Ascending aorta (tissue), 2 donors: Measurements from ENCODE around the gene MCEE. TPM values are rescaled to one million over a fixed set of nuclear protein-coding genes. Genes with fewer than 3 reads are reported as not detected.
"Not testable (repeated sequence)": the region's sequence is repeated elsewhere in the genome, so short reads cannot be mapped to it uniquely, and the experiment has no call there.

Source experiments
- DNase-seq, 2 donors: peaks; one replicate each; pipeline ENCODE4 v3.0.0-alpha.2; 2019; ENCODE audit warnings: low spot score in 2 of 2
- H3K27ac ChIP-seq, 2 donors: fragments of 200-600 bp; sonication (generic); one replicate each; pipeline ENCODE4 v1.5.1; 2016 to 2017; ENCODE audit warnings: mild to moderate bottlenecking in 1 of 2
- H3K27me3 ChIP-seq: fragments of 200-600 bp; sonication (generic); one replicate; pipeline ENCODE4 v1.5.1; 2017
- H3K36me3 ChIP-seq, 2 donors: fragments of 200-600 bp; sonication (generic); one replicate each; pipeline ENCODE4 v1.5.1; 2016
- H3K4me1 ChIP-seq, 2 donors: fragments of 200-600 bp; sonication (generic); one replicate each; pipeline ENCODE4 v1.5.1; 2016 to 2017; ENCODE audit warnings: mild to moderate bottlenecking in 1 of 2
- H3K4me3 ChIP-seq, 2 donors: fragments of 200-600 bp; sonication (generic); one replicate each; pipeline ENCODE4 v1.5.1; 2016 to 2017; ENCODE audit warnings: mild to moderate bottlenecking in 1 of 2
- H3K9me3 ChIP-seq, 2 donors: fragments of 200-600 bp; sonication (generic); one replicate each; pipeline ENCODE4 v1.5.1; 2016
- CTCF ChIP-seq, 3 experiments: fragments of 200-600 bp in 2 of 3; fragments of 450-650 bp in 1 of 3; sonication (generic) in 2 of 3; IDR thresholded peaks; one replicate each; pipeline ENCODE4 v1.5.1; 2016 to 2019; ENCODE audit warnings: antibody characterized with exemption in 3 of 3, mild to moderate bottlenecking in 1 of 3, moderate library complexity in 1 of 3
- intact Hi-C: fragments of 100-400 bp; cut with DNase I; formaldehyde crosslinking; loops from one replicate; pipeline ENCODE4 v1.15.1; 2023
- total RNA-seq: library from RNA; depleted of rRNA; stranded (reverse); fragments of >200 nt; gene quantifications from one replicate; pipeline ENCODE4 v1.1.0, GENCODE V29; 2016

Gene MCEE
- total RNA-seq, 1 donor from 2014 or later = 2.0 TPM

DNA sequence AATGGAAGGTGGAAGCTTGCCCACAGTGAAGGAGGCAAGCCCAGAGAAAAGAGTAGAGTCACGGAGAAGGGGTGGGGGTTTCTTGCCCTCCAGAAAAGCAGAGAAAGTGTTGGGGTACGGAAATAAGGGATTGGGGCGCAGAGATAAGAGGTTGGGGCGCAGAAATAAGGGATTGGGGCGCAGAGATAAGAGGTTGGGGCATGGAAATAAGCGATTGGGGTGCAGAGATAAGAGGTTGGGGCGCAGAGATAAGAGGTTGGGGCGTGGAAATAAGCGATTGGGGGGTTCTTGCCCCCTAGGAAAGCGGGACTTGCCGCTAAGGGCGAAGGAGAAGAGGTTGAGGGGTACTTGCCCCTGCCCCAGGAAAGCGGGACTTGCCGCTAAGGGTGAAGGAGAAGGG, 40.6 kb downstream of the MCEE start:
- H3K36me3 ChIP-seq, H3K27ac ChIP-seq, H3K27me3 ChIP-seq, DNase-seq, H3K9me3 ChIP-seq, intact Hi-C loops, H3K4me3 ChIP-seq, H3K4me1 ChIP-seq: not testable (repeated sequence)

- H3K4me1 ChIP-seq, H3K36me3 ChIP-seq, H3K9me3 ChIP-seq, H3K4me3 ChIP-seq, DNase-seq, intact Hi-C loops, H3K27ac ChIP-seq, H3K27me3 ChIP-seq: not testable (repeated sequence)
Measured at GRCh38 chr2:71085325-71086003, 44.6 kb downstream of the MCEE start.

DNA sequence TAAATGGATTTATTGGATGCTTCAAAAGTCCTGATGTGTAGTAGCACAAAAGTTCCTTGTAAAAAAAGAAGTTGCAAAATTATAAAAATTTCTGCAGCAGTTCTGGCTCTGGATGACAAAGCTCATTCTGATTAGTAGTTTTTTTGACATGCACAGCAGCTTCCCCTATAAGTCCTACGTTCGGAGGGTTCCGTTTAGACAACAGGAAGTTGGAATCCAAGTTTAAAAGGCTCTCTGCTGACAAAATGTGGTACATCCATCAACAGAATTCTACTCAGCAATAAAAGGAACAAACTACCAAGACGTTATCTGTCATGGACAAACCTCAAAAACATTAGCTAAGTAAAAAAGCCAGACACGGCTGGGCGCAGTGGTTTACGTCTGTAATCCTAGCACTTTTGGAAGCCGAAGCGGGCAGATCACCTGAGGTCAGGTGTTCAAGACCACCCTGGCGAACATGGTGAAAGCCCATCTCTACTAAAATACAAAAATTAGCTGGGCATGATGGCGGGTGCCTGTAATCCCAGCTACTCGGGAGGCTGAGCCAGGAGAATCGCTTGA, 46.2 kb downstream of the MCEE start:
- H3K27me3 ChIP-seq, intact Hi-C loops, DNase-seq, H3K9me3 ChIP-seq, H3K36me3 ChIP-seq, H3K4me1 ChIP-seq, H3K27ac ChIP-seq: not testable (repeated sequence)
- peak overlapping the region in 1 of 2 donors; percentile 30 for H3K4me3 ChIP-seq

GRCh38 chr2:71083297-71083696, 46.7 kb downstream of the MCEE start:
- H3K27me3 ChIP-seq, H3K4me1 ChIP-seq, H3K4me3 ChIP-seq, H3K9me3 ChIP-seq, H3K27ac ChIP-seq, DNase-seq, intact Hi-C loops, H3K36me3 ChIP-seq: not testable (repeated sequence)

GRCh38 chr2:71082402-71083252, 47.4 kb downstream of the MCEE start:
- no peak for TF ChIP-seq CTCF (IDR thresholded peaks at IDR 0.05)
- H3K27ac ChIP-seq = no peak overlapping the region
- H3K9me3 ChIP-seq = no peaks in the 10 kb centered on the region
- no peak for DNase-seq
- no peaks in the 10 kb centered on the region for H3K4me1 ChIP-seq
- intact Hi-C loops = no loop called here
- no peaks in the 10 kb centered on the region for H3K27me3 ChIP-seq
- H3K4me3 ChIP-seq = no peak overlapping the region
- H3K36me3 ChIP-seq = peaks cover 15 to 16% of the 10 kb centered on the region in 2 donors

GRCh38 chr2:71078624-71079023, 51.4 kb downstream of the MCEE start:
- Histone ChIP-seq H3K27ac (no peak overlapping the region), H3K4me3 (no peak overlapping the region), H3K4me1 (no peaks in the 10 kb centered on the region), H3K36me3 (peaks cover 50 to 55% of the 10 kb centered on the region in 2 donors), H3K27me3 (no peaks in the 10 kb centered on the region), H3K9me3 (no peaks in the 10 kb centered on the region)
- no peak for TF ChIP-seq CTCF (IDR thresholded peaks at IDR 0.05)
- intact Hi-C loops = no loop called here
- DNase-seq = no peak

- no peak for TF ChIP-seq CTCF (IDR thresholded peaks at IDR 0.05)
- no peak for DNase-seq
- peaks cover under 1 to 9% of the 10 kb centered on the region in 2 donors for H3K4me1 ChIP-seq
- no peak overlapping the region for H3K27ac ChIP-seq
- H3K27me3 ChIP-seq = no peaks in the 10 kb centered on the region
- H3K4me3 ChIP-seq = no peak overlapping the region
- intact Hi-C loops = no loop called here
- H3K36me3 ChIP-seq = peaks cover 57 to 67% of the 10 kb centered on the region in 2 donors
- no peaks in the 10 kb centered on the region for H3K9me3 ChIP-seq
Measured at GRCh38 chr2:71074893-71075395, 55.1 kb downstream of the MCEE start.
